ENCODE data around the gene HDAC4.

DNA sequence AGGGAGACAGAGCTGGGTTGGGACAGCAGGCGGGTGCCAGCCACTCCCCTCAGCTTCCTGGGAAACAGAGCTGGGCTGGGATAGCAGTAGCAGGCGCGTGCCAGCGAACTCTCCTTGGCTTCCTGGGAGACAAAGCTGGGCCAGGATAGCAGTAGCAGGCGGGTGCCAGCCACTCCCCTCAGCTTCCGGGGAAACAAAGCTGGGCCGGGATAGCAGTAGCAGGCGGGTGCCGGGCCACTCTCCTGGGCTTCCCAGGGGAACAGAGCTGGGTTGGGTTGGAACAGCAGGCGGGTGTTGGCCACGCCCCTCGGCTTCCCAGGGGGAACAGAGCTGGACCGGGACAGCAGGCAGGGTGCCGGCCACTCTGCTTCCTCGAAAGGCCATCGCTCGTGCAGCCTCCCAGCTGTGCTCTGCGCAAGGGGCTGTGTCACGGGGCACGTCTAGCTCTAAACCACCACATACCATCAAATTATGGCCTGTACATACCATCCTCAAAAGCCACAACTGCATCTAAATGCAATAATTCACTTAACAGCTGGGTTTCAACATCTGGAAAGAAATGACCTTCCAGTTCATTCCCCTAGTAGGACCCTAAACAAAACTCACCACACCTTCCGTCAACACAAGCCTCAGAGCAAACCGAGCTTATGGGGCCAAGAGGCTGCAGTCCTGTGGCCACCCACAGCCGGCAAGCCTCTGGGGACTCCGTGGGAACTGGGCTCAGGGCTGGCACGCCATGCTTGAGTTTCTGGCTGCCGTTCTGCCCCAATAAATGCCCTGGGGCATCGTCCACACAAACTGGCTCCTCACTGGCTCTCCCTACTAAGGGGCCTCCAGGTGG is 324.7 kb downstream of the HDAC4 start:
- TF ChIP-seq EZH2 (IDR thresholded peaks at IDR 0.05; ENCODE audit: borderline replicate concordance, low read length) = no peak
- TF ChIP-seq, protein P1, sequence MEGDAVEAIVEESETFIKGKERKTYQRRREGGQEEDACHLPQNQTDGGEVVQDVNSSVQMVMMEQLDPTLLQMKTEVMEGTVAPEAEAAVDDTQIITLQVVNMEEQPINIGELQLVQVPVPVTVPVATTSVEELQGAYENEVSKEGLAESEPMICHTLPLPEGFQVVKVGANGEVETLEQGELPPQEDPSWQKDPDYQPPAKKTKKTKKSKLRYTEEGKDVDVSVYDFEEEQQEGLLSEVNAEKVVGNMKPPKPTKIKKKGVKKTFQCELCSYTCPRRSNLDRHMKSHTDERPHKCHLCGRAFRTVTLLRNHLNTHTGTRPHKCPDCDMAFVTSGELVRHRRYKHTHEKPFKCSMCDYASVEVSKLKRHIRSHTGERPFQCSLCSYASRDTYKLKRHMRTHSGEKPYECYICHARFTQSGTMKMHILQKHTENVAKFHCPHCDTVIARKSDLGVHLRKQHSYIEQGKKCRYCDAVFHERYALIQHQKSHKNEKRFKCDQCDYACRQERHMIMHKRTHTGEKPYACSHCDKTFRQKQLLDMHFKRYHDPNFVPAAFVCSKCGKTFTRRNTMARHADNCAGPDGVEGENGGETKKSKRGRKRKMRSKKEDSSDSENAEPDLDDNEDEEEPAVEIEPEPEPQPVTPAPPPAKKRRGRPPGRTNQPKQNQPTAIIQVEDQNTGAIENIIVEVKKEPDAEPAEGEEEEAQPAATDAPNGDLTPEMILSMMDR (IDR thresholded peaks at IDR 0.05; ENCODE audit: low read length) = no peak
